ENCODE results near the gene GMPR.

The GMPR gene

GRCh38 chr6:16306334-16306733 is 67.9 kb downstream of the GMPR start:
- DNase-seq, result no peak

GRCh38 chr6:16311763-16312162 is 73.4 kb downstream of the GMPR start:
- no peak for DNase-seq

GRCh38 chr6:16313732-16314131 is 75.3 kb downstream of the GMPR start:
- no peak for DNase-seq

- no peak for DNase-seq
Measured at GRCh38 chr6:16314296-16314695, 75.9 kb downstream of the GMPR start.

GRCh38 chr6:16316741-16317251 is 78.4 kb downstream of the GMPR start:
- DNase-seq, result peak; percentile 57

- no peak for DNase-seq
Measured at GRCh38 chr6:16318538-16318937, 80.2 kb downstream of the GMPR start.

GRCh38 chr6:16318953-16319720 is 80.8 kb downstream of the GMPR start:
- DNase-seq, result no peak

- peak; percentile 86 for DNase-seq
Measured at GRCh38 chr6:16319813-16320532, 81.6 kb downstream of the GMPR start.

- DNase-seq, result no peak
Measured at GRCh38 chr6:16320533-16321340, 82.3 kb downstream of the GMPR start.

GRCh38 chr6:16321341-16321710 is 82.9 kb downstream of the GMPR start:
- DNase-seq, result no peak

GRCh38 chr6:16321826-16322225 is 83.4 kb downstream of the GMPR start:
- DNase-seq, result no peak

GRCh38 chr6:16322666-16323312 is 84.4 kb downstream of the GMPR start:
- DNase-seq, result peak; percentile 84

GRCh38 chr6:16324184-16324583 is 85.8 kb downstream of the GMPR start:
- DNase-seq, result no peak

GRCh38 chr6:16324606-16325225 is 86.3 kb downstream of the GMPR start:
- DNase-seq, result no peak

- DNase-seq, result no peak
Measured at GRCh38 chr6:16326531-16326930, 88.1 kb downstream of the GMPR start.

- DNase-seq, result no peak
Measured at GRCh38 chr6:16326971-16327776, 88.8 kb downstream of the GMPR start.

GRCh38 chr6:16327777-16328325 is 89.5 kb downstream of the GMPR start:
- no peak for DNase-seq

- no peak for DNase-seq
Measured at GRCh38 chr6:16329233-16329632, 90.8 kb downstream of the GMPR start.

- DNase-seq, result peak; percentile 56
Measured at GRCh38 chr6:16331384-16332174, 93.2 kb downstream of the GMPR start.

GRCh38 chr6:16332175-16332542 is 93.8 kb downstream of the GMPR start:
- peak; percentile 76 for DNase-seq

Measured in central memory CD4-positive, alpha-beta T cell (primary cell).